GM13977 (cell line): ENCODE data around the gene CHMP4A.

Experiments used
- DNase-seq: peaks from one replicate; pipeline ENCODE4 v3.0.0; 2012; ENCODE audit warnings: low spot score
- CTCF ChIP-seq: IDR thresholded peaks from 2 replicates; pipeline ENCODE4 v1.5.1; 2012; ENCODE audit warnings: mild to moderate bottlenecking, control low read depth; ENCODE audit not compliant: insufficient read depth; ENCODE audit errors: extremely low read depth, missing control alignments
- in situ Hi-C: fragments of 300-500 bp; cut with MboI; formaldehyde crosslinking; loops from one replicate; pipeline ENCODE4 v1.12.0; 2022; ENCODE audit warnings: low sequenced_read_pairs, low pct_unique_long_range_greater_than_20kb, mixed read lengths, inconsistent platforms; ENCODE audit not compliant: unreplicated experiment

CHMP4A gene

GRCh38 chr14:24197056-24197450, 16.2 kb downstream of the CHMP4A start:
- DNase-seq = no peak
- in situ Hi-C loops = no loop called here
- no peak for TF ChIP-seq CTCF

GRCh38 chr14:24196071-24197055, 16.9 kb downstream of the CHMP4A start:
- in situ Hi-C loops = no loop called here
- no peak for TF ChIP-seq CTCF
- peak; percentile 52 for DNase-seq

GRCh38 chr14:24195186-24196070, 17.9 kb downstream of the CHMP4A start, which contains the start of gene TM9SF1:
TM9SF1 (minus strand) TSS chr14:24195441; CDS start chr14:24195019, 422 bp downstream.
- in situ Hi-C loops = no loop called here
- peak; percentile 95 for DNase-seq
- no peak for TF ChIP-seq CTCF

- in situ Hi-C loops = no loop called here
- no peak for TF ChIP-seq CTCF
- DNase-seq = no peak
Measured at GRCh38 chr14:24194873-24195185, 18.5 kb downstream of the CHMP4A start.

- no peak for DNase-seq
- TF ChIP-seq CTCF = no peak
- in situ Hi-C loops = no loop called here
Measured at GRCh38 chr14:24194186-24194872, 19.0 kb downstream of the CHMP4A start.

- no peak for TF ChIP-seq CTCF
- in situ Hi-C loops = no loop called here
Measured at GRCh38 chr14:24192933-24193332, 20.4 kb downstream of the CHMP4A start.

More at GRCh38 chr14:24192933-24193332, 20.4 kb downstream of the CHMP4A start:
- no peak for DNase-seq
